CMK (cell line): ENCODE results near the gene TLR9.
A peak's percentile ranks its signal among the peaks of the same experiment; 100 is the strongest.

Experiments
- DNase-seq: peaks from one replicate; pipeline ENCODE4 v3.0.0-alpha.2; 2010; ENCODE audit warnings: low read depth

Gene TLR9

DNA sequence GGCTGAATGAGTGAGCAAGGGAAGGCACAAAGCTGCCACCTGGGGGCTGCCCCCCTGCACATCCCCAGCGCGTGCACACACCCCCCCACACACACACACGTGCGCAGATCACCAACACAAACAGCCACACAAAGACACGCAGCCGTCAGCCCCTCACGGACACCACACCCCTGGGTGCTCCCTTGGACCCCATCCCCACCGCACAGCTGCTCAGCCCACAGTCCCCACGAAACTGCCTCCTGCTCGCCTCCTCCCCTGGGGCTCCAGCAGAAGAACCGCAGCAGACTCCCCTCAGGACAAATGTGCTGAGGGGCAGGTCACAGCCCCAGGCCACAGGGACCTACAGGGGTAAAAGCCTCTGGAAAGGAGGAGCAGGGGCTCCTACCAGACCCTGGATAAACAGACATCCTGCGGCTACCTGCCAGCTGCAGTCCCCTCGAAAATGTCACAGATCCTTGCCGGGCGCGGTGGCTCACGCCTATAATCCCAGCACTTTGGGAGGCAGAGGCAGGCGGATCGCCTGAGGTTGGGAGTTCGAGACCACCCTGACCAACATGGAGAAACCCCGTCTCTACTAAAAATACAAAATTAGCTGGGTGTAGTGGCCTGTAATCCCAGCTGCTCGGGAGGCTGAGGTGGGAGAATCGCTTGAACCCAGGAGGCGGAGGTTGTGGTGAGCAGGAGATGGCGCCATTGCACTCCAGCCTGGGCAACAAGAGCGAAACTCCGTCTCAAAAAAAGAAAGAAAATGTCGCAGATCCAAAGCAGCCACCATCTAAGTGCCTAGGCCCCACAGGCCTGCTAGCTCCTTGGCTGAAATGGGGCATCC, 7.0 kb upstream of the TLR9 start:
- no peak for DNase-seq

- no peak for DNase-seq
Measured at GRCh38 chr3:52231502-52232278, 6.2 kb upstream of the TLR9 start.

DNA sequence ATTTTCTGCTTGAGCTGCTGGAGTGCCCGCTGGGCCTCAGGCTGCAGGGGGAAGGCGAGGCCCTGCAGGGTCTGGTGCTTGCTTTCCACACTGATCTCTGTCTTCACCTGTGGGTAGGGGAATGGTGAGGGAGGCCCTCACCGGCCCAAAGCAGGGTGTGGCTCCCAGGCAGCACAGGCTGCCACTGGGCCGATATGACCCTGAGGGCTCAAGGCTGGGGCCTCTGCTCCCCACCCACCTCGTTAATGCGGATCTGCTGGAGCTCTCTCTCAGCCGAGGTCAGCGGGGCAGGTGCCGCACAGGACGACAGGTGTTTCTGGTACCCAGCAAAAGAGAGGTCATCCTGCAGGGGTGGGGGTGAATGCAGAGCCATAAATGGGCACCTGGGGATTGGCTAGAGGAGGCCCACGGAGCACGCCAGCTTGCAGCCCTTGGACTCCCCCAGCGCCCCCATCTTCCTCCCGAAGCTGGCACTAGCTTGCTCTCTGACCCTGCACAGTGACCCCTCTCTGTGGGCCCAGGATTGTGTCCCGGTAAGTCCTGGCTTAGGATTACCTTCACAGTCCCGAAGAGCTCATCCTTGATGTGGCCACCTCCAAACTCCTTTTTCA, 5.5 kb upstream of the TLR9 start:
- no peak for DNase-seq

GRCh38 chr3:52230461-52230860, 5.0 kb upstream of the TLR9 start:
- no peak for DNase-seq

- no peak for DNase-seq
Measured at GRCh38 chr3:52229656-52230055, 4.2 kb upstream of the TLR9 start.

- no peak for DNase-seq
Measured at GRCh38 chr3:52228751-52229291, 3.4 kb upstream of the TLR9 start.

- DNase-seq, result no peak
Measured at GRCh38 chr3:52228266-52228665, 2.8 kb upstream of the TLR9 start.

- DNase-seq, result no peak
Measured at GRCh38 chr3:52227766-52228165, 2.3 kb upstream of the TLR9 start.

DNA sequence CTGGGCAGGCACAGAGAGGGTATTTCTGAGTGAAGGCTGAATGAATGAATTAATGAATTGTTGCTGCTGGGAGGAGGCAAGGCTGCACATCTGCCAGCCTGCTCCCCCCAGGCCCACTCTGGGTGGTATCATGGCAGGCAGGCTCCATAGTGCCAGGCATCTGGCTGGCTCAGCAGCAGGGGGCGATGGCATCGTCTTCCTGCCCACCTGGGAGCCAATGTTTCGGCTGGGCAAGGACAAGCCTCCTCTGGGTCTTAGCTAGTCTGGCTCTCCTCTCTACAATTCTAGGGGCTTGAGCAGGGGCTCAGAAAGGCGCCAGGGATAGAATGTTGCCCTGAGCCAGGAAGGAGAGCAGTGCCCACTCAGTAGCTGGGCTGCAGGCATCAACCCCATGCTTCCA, 1.7 kb upstream of the TLR9 start:
- DNase-seq, result no peak

- DNase-seq, result no peak
Measured at GRCh38 chr3:52226229-52226817, 878 bp upstream of the TLR9 start.

DNA sequence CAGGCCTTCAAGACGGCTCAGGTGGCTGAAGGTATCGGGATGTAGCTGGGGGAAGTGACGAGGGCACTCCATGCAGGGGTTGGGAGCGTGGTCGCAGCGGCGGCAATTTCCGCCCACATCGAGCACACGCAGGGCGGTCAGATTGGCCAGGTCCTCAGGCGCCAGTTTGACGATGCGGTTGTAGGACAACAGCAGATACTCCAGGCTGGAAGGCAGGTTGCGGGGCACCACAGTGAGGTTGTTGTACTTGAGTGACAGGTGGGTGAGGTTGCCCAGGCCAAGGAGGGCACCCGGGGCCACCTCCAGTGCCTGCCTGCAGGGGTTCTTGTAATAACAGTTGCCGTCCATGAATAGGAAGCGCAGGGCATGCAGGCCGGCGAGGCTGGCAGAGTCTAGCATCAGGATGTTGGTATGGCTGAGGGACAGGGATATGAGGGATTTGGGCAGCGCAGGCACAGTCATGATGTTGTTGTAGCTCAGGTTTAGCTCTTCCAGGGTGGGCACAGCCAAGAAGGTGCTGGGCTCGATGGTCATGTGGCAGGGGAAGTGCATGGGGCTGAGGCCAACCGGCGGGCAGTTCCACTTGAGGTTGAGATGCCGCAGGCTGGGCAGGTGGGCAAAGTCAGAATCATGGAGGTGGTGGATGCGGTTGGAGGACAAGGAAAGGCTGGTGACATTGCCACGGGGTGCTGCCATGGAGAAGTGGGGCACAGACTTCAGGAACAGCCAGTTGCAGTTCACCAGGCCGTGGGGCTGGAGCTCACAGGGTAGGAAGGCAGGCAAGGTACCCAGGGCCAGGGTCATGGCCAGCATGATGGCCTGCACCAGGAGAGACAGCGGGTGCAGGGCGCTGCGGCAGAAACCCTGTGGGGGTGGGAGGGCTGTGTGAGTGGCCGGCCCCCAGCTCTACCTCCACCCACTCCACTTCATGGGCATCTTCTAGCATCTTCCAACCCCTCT, 1.7 kb downstream of the TLR9 start:
- DNase-seq, result no peak

DNA sequence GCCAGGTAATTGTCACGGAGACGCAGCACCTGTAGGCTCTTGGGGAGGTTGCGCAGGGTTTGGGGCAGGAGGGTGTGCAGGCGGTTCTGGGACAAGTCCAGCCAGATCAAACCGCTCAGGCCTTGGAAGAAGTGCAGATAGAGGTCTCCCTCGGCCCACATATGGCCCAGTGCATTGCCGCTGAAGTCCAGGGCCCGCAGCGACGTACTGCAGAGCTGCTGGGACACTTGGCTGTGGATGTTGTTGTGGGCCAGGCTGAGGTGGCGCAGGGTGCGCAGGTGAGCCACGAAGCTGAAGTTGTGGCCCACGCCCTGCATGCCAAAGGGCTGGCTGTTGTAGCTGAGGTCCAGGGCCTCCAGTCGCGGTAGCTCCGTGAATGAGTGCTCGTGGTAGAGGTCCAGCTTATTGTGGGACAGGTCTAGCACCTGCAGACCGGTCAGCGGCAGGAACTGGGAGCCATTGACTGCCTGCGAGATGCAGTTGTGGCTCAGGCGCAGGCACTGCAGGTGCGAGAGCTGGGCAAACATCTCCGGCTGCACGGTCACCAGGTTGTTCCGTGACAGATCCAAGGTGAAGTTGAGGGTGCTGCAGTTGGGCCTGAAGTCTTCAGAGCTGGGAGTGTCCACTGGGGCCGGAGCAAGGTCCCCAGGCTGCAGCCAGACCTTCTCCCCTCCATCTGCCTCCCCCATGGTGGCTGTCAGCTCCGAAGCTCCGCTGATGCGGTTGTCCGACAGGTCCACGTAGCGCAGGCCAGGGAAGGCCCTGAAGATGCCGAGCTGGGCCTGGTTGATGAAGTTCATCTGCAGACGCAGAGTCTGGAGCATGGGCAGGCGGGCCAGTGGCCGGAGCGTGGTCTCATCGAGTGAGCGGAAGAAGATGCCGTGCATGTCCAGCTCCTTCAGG, 2.9 kb downstream of the TLR9 start:
- DNase-seq, result no peak

DNA sequence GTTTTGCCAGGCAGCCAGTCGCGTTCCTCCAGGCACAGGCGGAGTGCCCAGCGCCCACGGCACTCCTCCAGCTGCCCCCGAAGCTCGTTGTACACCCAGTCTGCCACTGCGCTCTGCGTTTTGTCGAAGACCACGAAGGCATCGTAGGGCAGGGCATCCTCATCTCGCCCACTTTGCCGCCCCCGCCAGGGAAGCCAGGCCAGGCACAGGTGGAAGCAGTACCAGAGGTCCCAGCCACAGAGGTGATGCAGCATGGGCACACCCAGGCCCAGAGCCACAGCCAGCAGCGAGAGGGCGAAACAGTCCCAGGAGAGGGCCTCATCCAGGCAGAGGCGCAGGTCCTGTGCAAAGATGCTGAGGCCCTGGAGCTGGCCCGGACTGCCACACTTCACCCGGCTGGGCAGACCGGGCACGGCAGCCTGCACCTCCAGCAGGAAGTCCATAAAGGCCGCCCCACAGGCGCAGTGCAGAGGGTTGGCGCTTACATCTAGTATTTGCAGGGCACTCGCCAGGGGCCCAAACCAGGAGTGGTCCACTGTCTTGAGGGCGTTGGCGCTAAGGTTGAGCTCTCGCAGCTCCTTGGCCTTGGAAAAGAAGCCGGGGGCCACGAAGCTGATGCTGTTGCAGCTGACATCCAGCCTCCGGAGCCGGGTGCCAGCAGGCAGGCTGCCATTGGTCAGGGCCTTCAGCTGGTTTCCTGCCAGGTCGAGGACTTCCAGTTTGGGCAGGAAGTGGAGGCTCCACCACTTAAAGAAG, 3.7 kb downstream of the TLR9 start:
- no peak for DNase-seq

DNA sequence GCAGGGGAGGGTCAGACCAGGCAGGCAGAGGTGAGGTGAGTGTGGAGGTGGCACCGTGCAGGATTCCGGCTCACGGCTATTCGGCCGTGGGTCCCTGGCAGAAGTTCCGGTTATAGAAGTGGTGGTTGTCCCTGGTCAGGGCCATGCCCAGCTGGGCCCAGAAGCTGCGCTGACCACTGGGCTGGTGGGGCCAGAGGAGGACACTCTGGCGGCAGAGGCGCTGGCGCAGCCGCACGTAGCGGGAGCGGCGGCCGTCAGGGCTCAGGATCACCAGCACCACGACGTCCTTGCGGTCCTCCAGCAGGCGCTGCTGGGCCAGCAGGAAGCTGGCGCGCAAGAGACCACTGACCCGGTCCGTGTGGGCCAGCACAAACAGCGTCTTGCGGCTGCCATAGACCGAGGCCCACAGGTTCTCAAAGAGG, 4.3 kb downstream of the TLR9 start:
- DNase-seq, result no peak

DNA sequence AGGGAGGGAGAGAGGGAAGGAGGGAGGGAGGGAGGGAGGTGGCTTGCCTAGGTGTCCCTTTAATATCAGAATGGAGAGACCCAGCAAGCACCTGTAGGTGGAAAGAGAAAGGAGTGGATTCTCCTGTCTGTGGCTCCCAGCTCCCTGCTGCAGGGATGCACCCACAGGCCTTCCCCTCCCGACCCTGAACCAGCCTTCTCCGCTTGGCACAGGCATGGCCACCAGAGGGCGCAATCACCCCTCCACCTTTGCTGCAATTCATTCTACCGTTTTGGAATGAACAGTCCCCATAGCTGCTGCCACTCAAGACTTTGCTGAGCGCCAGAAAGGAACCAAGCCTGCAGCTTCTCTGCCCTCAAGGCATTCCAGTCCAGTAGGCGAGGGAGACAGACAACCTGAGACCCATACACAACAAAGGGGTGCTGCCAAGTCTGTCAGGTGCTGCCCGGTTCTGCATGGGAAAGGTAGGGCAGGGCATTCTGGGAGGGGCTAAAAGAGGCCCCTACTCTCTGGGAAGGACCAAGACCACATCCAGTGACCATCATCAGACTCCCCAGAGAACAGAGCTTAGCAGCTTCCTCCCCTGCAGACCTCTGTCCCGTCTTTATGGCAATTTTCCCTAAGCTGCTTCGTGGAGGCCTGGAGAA, 4.9 kb downstream of the TLR9 start:
- DNase-seq, result no peak

- DNase-seq, result peak; percentile 66
Measured at GRCh38 chr3:52218937-52219650, 6.4 kb downstream of the TLR9 start.

- no peak for DNase-seq
Measured at GRCh38 chr3:52218454-52218853, 7.0 kb downstream of the TLR9 start.

DNA sequence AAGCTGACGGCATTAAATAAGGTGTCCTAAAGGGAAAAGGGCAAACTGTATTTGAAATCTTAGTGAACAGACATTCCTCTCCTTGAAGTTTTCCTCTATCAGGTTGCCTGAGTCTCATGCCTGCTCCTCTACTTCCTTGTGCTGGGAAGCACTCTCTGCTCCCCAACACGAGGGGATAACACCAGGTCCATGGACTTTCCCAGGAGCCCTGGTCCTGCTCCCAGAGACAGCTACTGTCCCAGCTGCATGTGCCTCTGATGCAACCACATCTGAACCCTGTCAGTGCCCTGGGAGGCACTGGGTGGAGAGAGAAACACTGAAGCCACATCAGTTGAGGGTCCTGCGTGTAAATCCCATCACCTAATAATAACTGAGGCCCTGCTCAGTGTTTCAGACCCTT, 7.4 kb downstream of the TLR9 start:
- no peak for DNase-seq
